Mesodermal cell (in vitro differentiated cells): Measurements from ENCODE around the gene AADACL2.

Source experiments
- H3K27ac ChIP-seq: 2 replicates; pipeline ENCODE4 v1.7.0; 2013; ENCODE audit warnings: mild to moderate bottlenecking, low read depth, low read length, moderate library complexity; ENCODE audit not compliant: severe bottlenecking
- H3K36me3 ChIP-seq: 2 replicates; pipeline ENCODE4 v1.7.1; 2013; ENCODE audit warnings: mild to moderate bottlenecking, low read length, moderate library complexity; ENCODE audit not compliant: control insufficient read depth, insufficient read depth
- H3K4me1 ChIP-seq: one replicate; pipeline ENCODE4 v1.7.1; 2013; ENCODE audit warnings: mild to moderate bottlenecking, low read length; ENCODE audit not compliant: insufficient read depth, control insufficient read depth, poor library complexity, severe bottlenecking
- H3K4me3 ChIP-seq: 2 replicates; pipeline ENCODE4 v1.7.0; 2013; ENCODE audit warnings: low read length, control low read depth, mild to moderate bottlenecking; ENCODE audit not compliant: insufficient read depth, poor library complexity, severe bottlenecking; ENCODE audit errors: extremely low read depth
- H3K9me3 ChIP-seq: 2 replicates; pipeline ENCODE4 v1.7.1; 2013; ENCODE audit warnings: mild to moderate bottlenecking, low read length, moderate library complexity; ENCODE audit not compliant: control insufficient read depth
- WGBS, 2 experiments: methylation state at CpG; one replicate each; pipeline ENCODE4 v1.1.5; 2013; ENCODE audit warnings: missing lambda C conversion rate in 2 of 2; ENCODE audit not compliant: insufficient coverage in 2 of 2; 5-methylcytosine and 5-hydroxymethylcytosine counted together

Gene AADACL2

DNA sequence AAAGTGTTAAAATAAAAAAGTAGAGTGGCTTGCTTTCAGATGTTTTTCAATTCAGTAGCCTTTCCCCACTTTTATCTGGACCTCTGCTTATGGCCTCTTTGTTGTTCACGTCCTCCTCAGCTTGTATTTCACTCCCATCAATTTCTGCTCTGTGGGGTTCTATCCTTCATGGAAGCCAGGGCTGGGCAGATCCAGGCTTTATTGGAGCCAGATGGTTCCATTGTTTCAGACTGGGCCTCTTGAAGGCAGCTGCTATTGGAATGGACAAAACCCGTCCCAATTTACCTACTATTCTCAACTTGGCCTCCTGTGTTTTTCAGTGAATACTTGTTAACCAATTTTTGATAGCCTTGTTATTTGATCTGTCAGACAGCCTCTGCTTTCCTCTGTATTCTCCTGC, 10.9 kb upstream of the AADACL2 start:
- no peaks in the 10 kb centered on the region for H3K9me3 ChIP-seq
- H3K4me1 ChIP-seq, result no peaks in the 10 kb centered on the region
- 67 to 81% methylated on average over 1 to 2 of the region's 2 CpGs for WGBS, 2 experiments
- H3K27ac ChIP-seq, result no peak overlapping the region
- no peak overlapping the region for H3K4me3 ChIP-seq
- H3K36me3 ChIP-seq, result no peaks in the 10 kb centered on the region

DNA sequence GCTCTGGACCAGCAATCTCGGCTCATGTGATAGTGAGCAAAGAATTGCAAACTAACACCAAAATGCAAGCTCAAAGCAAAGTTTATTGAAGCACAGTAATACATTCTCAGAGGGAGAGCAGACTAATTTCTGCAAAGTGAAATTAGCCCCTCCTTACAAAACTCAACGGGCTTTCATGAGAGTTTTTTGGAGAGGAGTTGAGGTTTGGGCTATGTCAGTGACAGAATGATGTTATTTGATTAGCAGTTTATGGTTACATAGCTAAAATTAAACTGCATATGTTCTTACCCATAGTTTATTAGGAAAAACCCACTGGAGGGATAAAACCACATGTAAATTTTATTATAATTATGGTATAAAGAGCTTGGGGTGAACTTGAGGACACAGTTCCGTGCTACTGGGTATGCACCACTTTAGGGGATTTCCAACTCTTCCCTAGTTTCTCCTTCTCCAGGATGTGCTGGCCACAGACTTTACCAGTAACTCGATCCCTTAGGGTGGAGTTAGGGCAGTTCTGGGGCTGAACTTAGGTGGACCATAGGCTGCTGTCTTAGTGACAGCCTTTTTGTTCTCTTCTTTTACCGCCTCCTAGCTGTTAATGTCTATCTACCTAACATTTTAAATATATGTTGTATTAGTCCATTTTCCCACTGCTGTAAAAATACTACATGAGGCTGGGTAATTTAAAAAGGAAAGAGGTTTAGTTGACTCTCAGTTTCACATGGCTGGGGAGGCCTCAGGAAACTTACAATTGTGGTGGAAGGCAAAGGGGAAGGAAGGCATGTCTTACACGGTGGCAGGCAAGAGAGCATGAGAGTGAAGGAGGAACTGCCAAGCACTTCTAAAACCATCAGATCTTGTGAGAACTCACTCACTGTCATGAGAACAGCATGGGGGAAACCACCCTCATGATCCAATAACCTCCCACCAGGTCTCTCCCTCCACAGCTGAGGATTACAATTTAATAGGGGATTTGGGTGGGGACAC, 8.9 kb upstream of the AADACL2 start:
- Histone ChIP-seq H3K9me3 (no peaks in the 10 kb centered on the region), H3K27ac (no peak overlapping the region), H3K4me1 (no peaks in the 10 kb centered on the region), H3K4me3 (no peak overlapping the region), H3K36me3 (no peaks in the 10 kb centered on the region)
- WGBS, 2 experiments, result 100% methylated on average over 1 to 2 of the region's 6 CpGs

DNA sequence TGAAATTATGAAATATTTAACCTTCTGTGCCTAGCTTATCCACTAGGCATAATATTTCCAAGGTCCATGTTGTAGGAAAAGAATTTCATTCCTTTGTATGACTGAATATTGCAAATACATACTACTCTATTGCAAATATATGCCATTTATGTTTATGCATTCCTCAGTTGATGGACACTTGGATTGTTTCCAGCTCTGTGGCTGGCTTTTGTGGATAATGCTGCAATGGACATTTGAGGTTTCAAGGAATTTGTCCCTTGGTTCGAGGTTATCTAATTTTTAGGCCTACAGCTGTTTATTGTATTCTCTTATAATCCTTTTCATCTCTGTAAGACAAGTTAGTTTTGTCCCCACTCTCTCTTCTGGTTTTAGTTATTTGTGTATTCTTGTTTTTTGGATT, 7.7 kb upstream of the AADACL2 start:
- no peak overlapping the region for H3K27ac ChIP-seq
- H3K4me1 ChIP-seq, result no peaks in the 10 kb centered on the region
- no peaks in the 10 kb centered on the region for H3K9me3 ChIP-seq
- WGBS, 2 experiments, result no CpG with 5 or more reads among the region's 1 CpG
- no peak overlapping the region for H3K4me3 ChIP-seq
- H3K36me3 ChIP-seq, result no peaks in the 10 kb centered on the region

DNA sequence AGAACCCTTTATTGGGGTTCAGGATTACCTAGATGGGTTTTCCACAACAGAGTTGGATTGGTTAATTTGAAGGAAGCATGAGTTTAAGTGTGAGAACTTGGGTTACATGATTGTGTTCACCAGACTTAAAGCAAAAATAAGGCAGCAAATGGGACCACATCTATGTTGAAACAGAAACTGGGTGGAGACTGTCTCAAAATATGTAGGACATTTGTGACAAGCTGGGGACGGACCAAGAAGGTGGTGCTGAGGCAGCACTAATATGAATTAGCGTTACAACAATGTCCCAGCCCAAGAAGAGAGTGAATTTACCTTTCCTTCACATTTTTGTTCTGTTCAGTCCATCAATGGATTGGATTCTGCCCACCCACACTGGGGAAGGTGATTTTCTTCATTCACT, 866 bp upstream of the AADACL2 start:
- Histone ChIP-seq H3K9me3 (no peaks in the 10 kb centered on the region), H3K36me3 (no peaks in the 10 kb centered on the region), H3K4me1 (no peaks in the 10 kb centered on the region), H3K4me3 (no peak overlapping the region), H3K27ac (no peak overlapping the region)
- whole genome bisulfite sequencing, 2 experiments, result 82 to 100% methylated on average over 2 of the region's 2 CpGs

DNA sequence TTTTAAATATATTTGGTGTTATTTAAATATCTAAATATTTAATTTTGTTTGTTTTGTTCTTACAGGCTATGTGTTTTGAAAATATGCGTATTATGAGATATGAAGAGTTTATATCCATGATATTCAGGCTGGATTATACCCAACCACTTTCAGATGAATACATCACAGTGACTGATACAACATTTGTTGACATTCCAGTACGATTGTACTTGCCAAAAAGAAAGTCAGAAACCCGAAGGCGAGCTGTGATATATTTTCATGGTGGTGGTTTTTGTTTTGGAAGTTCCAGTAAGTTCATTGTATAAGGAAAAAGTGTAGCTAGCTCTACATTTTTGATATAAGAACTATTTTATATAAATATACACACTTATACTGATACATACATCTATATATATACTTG, 6.9 kb downstream of the AADACL2 start:
- WGBS, 2 experiments, result no CpG with 5 or more reads among the region's 4 CpGs
- no peak overlapping the region for H3K4me3 ChIP-seq

DNA sequence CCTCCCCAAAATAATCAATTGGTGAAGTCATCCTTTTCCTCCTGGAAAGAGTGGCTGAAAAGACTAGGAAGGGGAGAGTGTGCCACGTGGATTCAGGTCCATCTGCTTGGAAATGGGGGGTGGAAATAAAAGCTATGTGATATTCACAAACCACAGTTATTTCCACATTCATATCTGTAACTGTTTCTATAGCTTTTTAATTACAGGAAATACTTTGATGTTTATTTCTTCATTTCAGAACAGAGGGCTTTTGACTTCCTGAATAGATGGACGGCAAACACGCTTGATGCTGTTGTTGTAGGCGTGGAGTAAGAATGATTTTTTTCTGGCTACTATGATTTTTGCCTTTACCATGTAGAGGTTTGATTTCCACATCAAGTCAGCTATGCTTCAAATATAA, 10.1 kb downstream of the AADACL2 start:
- H3K9me3 ChIP-seq, result peaks cover 6% of the 10 kb centered on the region
- no peak overlapping the region for H3K27ac ChIP-seq
- H3K36me3 ChIP-seq, result no peaks in the 10 kb centered on the region
- no peaks in the 10 kb centered on the region for H3K4me1 ChIP-seq
- whole genome bisulfite sequencing, 2 experiments, result no CpG with 5 or more reads among the region's 4 CpGs
- no peak overlapping the region for H3K4me3 ChIP-seq

More for the DNA sequence above, 6.9 kb downstream of the AADACL2 start:
- H3K36me3 ChIP-seq, result no peaks in the 10 kb centered on the region
- H3K9me3 ChIP-seq, result no peaks in the 10 kb centered on the region
- no peaks in the 10 kb centered on the region for H3K4me1 ChIP-seq
- H3K27ac ChIP-seq, result no peak overlapping the region

DNA sequence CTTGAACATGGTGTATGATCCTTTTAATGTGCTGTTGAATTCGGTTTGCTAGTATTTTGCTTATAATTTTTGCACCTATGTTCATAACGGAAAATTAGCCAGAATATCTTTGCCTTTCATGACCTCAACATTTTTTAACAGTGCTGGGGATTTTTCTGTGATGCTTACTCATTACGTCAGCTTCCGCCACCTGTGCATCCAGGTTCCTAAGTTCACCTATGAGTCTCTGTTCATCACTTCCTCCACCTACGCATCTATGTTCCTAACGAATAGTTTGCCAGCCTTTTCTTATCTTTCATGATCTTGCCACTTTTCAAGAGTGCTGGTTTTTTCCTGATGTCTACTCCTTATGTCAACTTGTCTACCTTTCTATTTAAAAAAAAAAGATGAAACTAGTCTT, 16.5 kb downstream of the AADACL2 start:
- Histone ChIP-seq H3K27ac (no peak overlapping the region), H3K4me3 (no peak overlapping the region)
- WGBS, 2 experiments, result 87 to 90% methylated on average over 4 to 5 of the region's 6 CpGs

DNA sequence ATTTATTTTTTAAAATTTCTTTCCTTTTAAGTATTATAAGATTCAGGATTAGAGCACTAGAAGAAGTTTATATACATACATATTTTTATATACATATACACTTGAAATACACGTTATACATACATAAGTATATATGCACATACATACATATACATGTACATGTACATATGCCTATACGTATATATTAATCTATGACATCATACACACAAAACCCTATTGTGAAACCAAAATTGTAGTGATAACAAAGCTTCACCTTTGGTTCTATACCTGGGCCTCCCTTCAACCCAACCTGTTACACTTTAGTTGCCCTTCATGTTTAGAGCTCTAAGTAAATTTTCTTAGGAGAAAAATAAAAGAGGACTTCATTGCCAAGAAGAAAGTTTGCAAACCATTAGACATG, 17.0 kb downstream of the AADACL2 start:
- no peaks in the 10 kb centered on the region for H3K36me3 ChIP-seq
- WGBS, 2 experiments, result no CpG with 5 or more reads among the region's 2 CpGs
- H3K9me3 ChIP-seq, result peaks cover 6% of the 10 kb centered on the region
- no peaks in the 10 kb centered on the region for H3K4me1 ChIP-seq
- no peak overlapping the region for H3K27ac ChIP-seq
- H3K4me3 ChIP-seq, result no peak overlapping the region

More for the DNA sequence above, 16.5 kb downstream of the AADACL2 start:
- Histone ChIP-seq H3K9me3 (peaks cover 6% of the 10 kb centered on the region), H3K4me1 (no peaks in the 10 kb centered on the region), H3K36me3 (no peaks in the 10 kb centered on the region)

DNA sequence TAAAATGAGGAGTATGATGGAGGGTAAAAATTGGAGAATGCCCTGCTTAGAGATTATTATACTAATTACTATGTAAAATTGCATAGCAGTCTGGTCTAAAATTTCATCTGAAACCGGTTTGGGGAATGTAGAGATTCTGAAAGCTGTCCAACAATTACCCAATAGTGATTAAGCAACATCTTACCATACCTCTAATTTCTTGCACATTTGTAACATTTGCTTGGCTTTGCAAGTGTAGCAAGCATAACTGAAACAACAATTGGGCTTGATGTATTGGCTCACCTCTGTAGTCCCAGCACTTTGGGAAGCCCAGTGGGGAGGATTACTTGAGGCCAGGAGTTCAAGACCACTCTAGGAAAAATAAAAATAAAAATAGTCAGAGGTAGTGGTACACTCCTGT, 17.4 kb downstream of the AADACL2 start:
- 67% methylated on average over 1 of the region's 1 CpG; no CpG with 5 or more reads in 1 of the 2 experiments for WGBS, 2 experiments
- Histone ChIP-seq H3K36me3 (no peaks in the 10 kb centered on the region), H3K4me3 (no peak overlapping the region)

DNA sequence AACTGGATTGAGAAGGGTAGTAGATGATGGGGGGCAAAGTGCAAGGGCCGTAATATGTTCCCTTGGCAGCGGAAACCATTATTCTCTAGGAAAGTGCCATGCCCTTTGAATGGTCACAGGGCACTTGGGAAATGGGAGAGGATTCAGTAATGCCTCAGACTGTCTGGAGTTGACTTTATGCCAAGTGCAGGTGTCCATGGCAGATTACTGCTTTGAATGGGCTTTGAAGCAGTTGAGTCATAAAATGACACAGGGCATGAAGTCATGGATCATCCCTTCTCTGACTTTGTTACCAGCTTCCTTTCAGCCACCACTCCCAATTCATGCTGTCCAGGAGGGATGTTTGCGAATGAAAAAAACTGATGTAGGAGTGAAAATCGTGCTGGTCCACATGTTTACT, 20.1 kb downstream of the AADACL2 start:
- no peaks in the 10 kb centered on the region for H3K36me3 ChIP-seq
- 100% methylated on average over 1 to 2 of the region's 4 CpGs for WGBS, 2 experiments
- H3K4me1 ChIP-seq, result no peaks in the 10 kb centered on the region

More for the DNA sequence above, 17.4 kb downstream of the AADACL2 start:
- Histone ChIP-seq H3K27ac (no peak overlapping the region), H3K9me3 (peaks cover 6% of the 10 kb centered on the region), H3K4me1 (no peaks in the 10 kb centered on the region)

DNA sequence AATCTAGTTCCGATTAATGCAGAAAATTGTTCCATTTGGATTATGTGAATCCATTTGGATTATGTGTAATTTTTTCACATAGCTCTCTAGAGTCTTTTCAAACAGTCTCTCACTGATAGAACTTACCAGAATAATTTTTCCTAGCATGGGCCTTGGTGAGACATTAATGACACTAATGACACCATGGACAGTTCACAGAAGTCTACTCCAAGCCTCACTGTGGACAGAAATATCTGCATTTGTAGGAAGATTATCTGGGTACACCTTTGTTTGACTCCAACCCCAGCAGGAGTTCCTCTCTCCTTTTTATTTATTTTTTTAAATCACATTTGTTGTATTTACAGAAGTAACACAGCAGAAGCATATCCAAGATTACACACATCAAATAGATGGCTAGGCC, 27.9 kb downstream of the AADACL2 start:
- Histone ChIP-seq H3K9me3 (no peaks in the 10 kb centered on the region), H3K36me3 (no peaks in the 10 kb centered on the region), H3K4me1 (no peaks in the 10 kb centered on the region), H3K4me3 (no peak overlapping the region), H3K27ac (no peak overlapping the region)
- WGBS, 2 experiments, result no CpG with 5 or more reads among the region's 1 CpG

More for the DNA sequence above, 20.1 kb downstream of the AADACL2 start:
- H3K27ac ChIP-seq, result no peak overlapping the region
- no peaks in the 10 kb centered on the region for H3K9me3 ChIP-seq
- H3K4me3 ChIP-seq, result no peak overlapping the region
